ENCODE results near the gene CFAP97D1. TPM values are rescaled to one million over a fixed set of nuclear protein-coding genes. Genes with fewer than 3 reads are reported as not detected.

The CFAP97D1 gene
- total RNA-seq, 5 donors from 2014 or later (not counting 1 experiment from before 2014, with no cell fraction given), result not detected

- no peak for ATAC-seq (replicated peaks in 1 of 4)
- 94% methylated on average over 16 of the region's 16 CpGs for WGBS (ENCODE audit: insufficient coverage)
Measured at GRCh38 chr17:43769426-43769825, 10.8 kb upstream of the CFAP97D1 start.

GRCh38 chr17:43769859-43770258 lies 10.4 kb upstream of the CFAP97D1 start:
- no peak overlapping the region for H3K27ac Mint-ChIP-seq
- CTCF ChIA-PET, result no interaction called here
- Histone ChIP-seq H3K4me1 (ENCODE audit: control insufficient read depth in 1 of 2, extremely low read depth in 1 of 2, insufficient read depth in 2 of 2, low read length in 2 of 2) (no peaks in the 10 kb centered on the region), H3K27me3 (replicated peaks in 1 of 2; ENCODE audit: control insufficient read depth in 2 of 2, extremely low read depth in 1 of 2, insufficient read depth in 2 of 2, low read length in 1 of 2) (no peaks in the 10 kb centered on the region), H3K36me3 (ENCODE audit: control insufficient read depth in 2 of 2, extremely low read depth in 1 of 2, insufficient read depth in 1 of 2, low read length in 1 of 2) (peaks cover 0 to 25% of the 10 kb centered on the region in 2 donors), H3K9me3 (no peaks in the 10 kb centered on the region), H3K4me3 (ENCODE audit: control insufficient read depth in 1 of 2, extremely low read depth in 1 of 2, low read length in 1 of 2) (no peak overlapping the region), H3K27ac (ENCODE audit: low read length) (no peak overlapping the region)
- WGBS (ENCODE audit: insufficient coverage), result 95% methylated on average over 9 of the region's 11 CpGs
- H3K27me3 Mint-ChIP-seq, result no peaks in the 10 kb centered on the region
- H3K4me1 Mint-ChIP-seq, result no peaks in the 10 kb centered on the region
- POLR2A ChIA-PET, result no interaction called here
- ATAC-seq (replicated peaks in 1 of 4) (no peak), DNase-seq (no peak)
- H3K9me3 Mint-ChIP-seq, result no peaks in the 10 kb centered on the region
- peaks cover 29% of the 10 kb centered on the region for H3K36me3 Mint-ChIP-seq
- H3K4me3 Mint-ChIP-seq, result no peak overlapping the region

More at GRCh38 chr17:43769426-43769825, 10.8 kb upstream of the CFAP97D1 start:
- Histone ChIP-seq H3K27me3 (replicated peaks in 1 of 2; ENCODE audit: control insufficient read depth in 2 of 2, extremely low read depth in 1 of 2, insufficient read depth in 2 of 2, low read length in 1 of 2) (no peaks in the 10 kb centered on the region), H3K27ac (ENCODE audit: low read length) (no peak overlapping the region), H3K4me3 (ENCODE audit: control insufficient read depth in 1 of 2, extremely low read depth in 1 of 2, low read length in 1 of 2) (no peak overlapping the region), H3K36me3 (ENCODE audit: control insufficient read depth in 2 of 2, extremely low read depth in 1 of 2, insufficient read depth in 1 of 2, low read length in 1 of 2) (peaks cover 0 to 25% of the 10 kb centered on the region in 2 donors), H3K4me1 (ENCODE audit: control insufficient read depth in 1 of 2, extremely low read depth in 1 of 2, insufficient read depth in 2 of 2, low read length in 2 of 2) (no peaks in the 10 kb centered on the region), H3K9me3 (no peaks in the 10 kb centered on the region)
- Mint-ChIP-seq H3K4me1 (no peaks in the 10 kb centered on the region), H3K9me3 (no peaks in the 10 kb centered on the region), H3K4me3 (no peak overlapping the region), H3K36me3 (peaks cover 29% of the 10 kb centered on the region), H3K27me3 (no peaks in the 10 kb centered on the region), H3K27ac (no peak overlapping the region)
- POLR2A ChIA-PET, result no interaction called here
- DNase-seq, result no peak
- CTCF ChIA-PET, result interaction anchor here in 1 of 2 donors (0.5 kb wide), 1 partner anchor 192 kb away, joined by 5 read pairs; no protein-coding TSS in a partner anchor

- no peaks in the 10 kb centered on the region for H3K9me3 Mint-ChIP-seq
- CTCF ChIA-PET, result interaction anchor here in 1 of 2 donors (0.7 kb wide), 1 partner anchor 95 kb away, joined by 3 read pairs; no protein-coding TSS in a partner anchor
Measured at GRCh38 chr17:43770957-43771356, 9.3 kb upstream of the CFAP97D1 start.

GRCh38 chr17:43771463-43771862 lies 8.8 kb upstream of the CFAP97D1 start:
- DNase-seq (no peak), ATAC-seq (replicated peaks in 1 of 4) (no peak)
- H3K4me3 ChIP-seq (ENCODE audit: control insufficient read depth in 1 of 2, extremely low read depth in 1 of 2, low read length in 1 of 2), result no peak overlapping the region
- Mint-ChIP-seq H3K4me3 (no peak overlapping the region), H3K36me3 (peaks cover 29% of the 10 kb centered on the region), H3K9me3 (no peaks in the 10 kb centered on the region), H3K4me1 (no peaks in the 10 kb centered on the region), H3K27ac (no peak overlapping the region), H3K27me3 (no peaks in the 10 kb centered on the region)
- no peak overlapping the region for H3K27ac ChIP-seq (ENCODE audit: low read length)
- H3K36me3 ChIP-seq (ENCODE audit: control insufficient read depth in 2 of 2, extremely low read depth in 1 of 2, insufficient read depth in 1 of 2, low read length in 1 of 2), result peaks cover 0 to 25% of the 10 kb centered on the region in 2 donors
- POLR2A ChIA-PET, result no interaction called here
- no peaks in the 10 kb centered on the region for H3K4me1 ChIP-seq (ENCODE audit: control insufficient read depth in 1 of 2, extremely low read depth in 1 of 2, insufficient read depth in 2 of 2, low read length in 2 of 2)
- 100% methylated on average over 4 of the region's 9 CpGs for WGBS (ENCODE audit: insufficient coverage)
- H3K9me3 ChIP-seq, result no peaks in the 10 kb centered on the region
- CTCF ChIA-PET, result interaction anchor here in 1 of 2 donors (0.7 kb wide), 1 partner anchor 74 kb away, joined by 4 read pairs; no protein-coding TSS in a partner anchor
- H3K27me3 ChIP-seq (replicated peaks in 1 of 2; ENCODE audit: control insufficient read depth in 2 of 2, extremely low read depth in 1 of 2, insufficient read depth in 2 of 2, low read length in 1 of 2), result no peaks in the 10 kb centered on the region

More at GRCh38 chr17:43770957-43771356, 9.3 kb upstream of the CFAP97D1 start:
- Histone ChIP-seq H3K4me3 (ENCODE audit: control insufficient read depth in 1 of 2, extremely low read depth in 1 of 2, low read length in 1 of 2) (no peak overlapping the region), H3K9me3 (no peaks in the 10 kb centered on the region), H3K4me1 (ENCODE audit: control insufficient read depth in 1 of 2, extremely low read depth in 1 of 2, insufficient read depth in 2 of 2, low read length in 2 of 2) (no peaks in the 10 kb centered on the region), H3K27ac (ENCODE audit: low read length) (no peak overlapping the region), H3K36me3 (ENCODE audit: control insufficient read depth in 2 of 2, extremely low read depth in 1 of 2, insufficient read depth in 1 of 2, low read length in 1 of 2) (peaks cover 0 to 25% of the 10 kb centered on the region in 2 donors), H3K27me3 (replicated peaks in 1 of 2; ENCODE audit: control insufficient read depth in 2 of 2, extremely low read depth in 1 of 2, insufficient read depth in 2 of 2, low read length in 1 of 2) (no peaks in the 10 kb centered on the region)
- no peak for ATAC-seq (replicated peaks in 1 of 4)
- DNase-seq, result no peak
- H3K4me1 Mint-ChIP-seq, result no peaks in the 10 kb centered on the region
- H3K36me3 Mint-ChIP-seq, result peaks cover 29% of the 10 kb centered on the region
- H3K27ac Mint-ChIP-seq, result no peak overlapping the region
- no peak overlapping the region for H3K4me3 Mint-ChIP-seq
- H3K27me3 Mint-ChIP-seq, result no peaks in the 10 kb centered on the region
- no CpG with 5 or more reads among the region's 2 CpGs for WGBS (ENCODE audit: insufficient coverage)
- POLR2A ChIA-PET, result no interaction called here

- DNase-seq, result peak in 1 of 35 experiments; percentile 3
- no peak overlapping the region for H3K4me3 Mint-ChIP-seq
- peaks cover 0 to 5% (median 3%) of the 10 kb centered on the region in 3 donors for H3K4me1 Mint-ChIP-seq
- CTCF ChIA-PET, result interaction anchor here in 1 of 2 donors (1.0 kb wide), 1 partner anchor 9 kb away, joined by 3 read pairs; no protein-coding TSS in a partner anchor
- ATAC-seq (replicated peaks in 1 of 4), result peak in 1 of 4 experiments; percentile 32
- H3K9me3 ChIP-seq, result no peaks in the 10 kb centered on the region
- no peak overlapping the region for H3K27ac ChIP-seq (ENCODE audit: low read length)
- H3K9me3 Mint-ChIP-seq, result no peaks in the 10 kb centered on the region
- no peak overlapping the region for H3K27ac Mint-ChIP-seq
- no peak overlapping the region for H3K4me3 ChIP-seq (ENCODE audit: control insufficient read depth in 1 of 2, extremely low read depth in 1 of 2, low read length in 1 of 2)
- POLR2A ChIA-PET, result no interaction called here
- peaks cover 29% of the 10 kb centered on the region for H3K36me3 Mint-ChIP-seq
- H3K4me1 ChIP-seq (ENCODE audit: control insufficient read depth in 1 of 2, extremely low read depth in 1 of 2, insufficient read depth in 2 of 2, low read length in 2 of 2), result peaks cover 0 to 3% of the 10 kb centered on the region in 2 experiments
- WGBS (ENCODE audit: insufficient coverage), result 57% methylated on average over 5 of the region's 10 CpGs
- no peaks in the 10 kb centered on the region for H3K27me3 Mint-ChIP-seq
- no peaks in the 10 kb centered on the region for H3K27me3 ChIP-seq (replicated peaks in 1 of 2; ENCODE audit: control insufficient read depth in 2 of 2, extremely low read depth in 1 of 2, insufficient read depth in 2 of 2, low read length in 1 of 2)
- peaks cover 0 to 25% of the 10 kb centered on the region in 2 donors for H3K36me3 ChIP-seq (ENCODE audit: control insufficient read depth in 2 of 2, extremely low read depth in 1 of 2, insufficient read depth in 1 of 2, low read length in 1 of 2)
Measured at GRCh38 chr17:43772877-43773648, 7.2 kb upstream of the CFAP97D1 start.

GRCh38 chr17:43774304-43775250 lies 5.7 kb upstream of the CFAP97D1 start:
- DNase-seq, result no peak
- Mint-ChIP-seq H3K4me1 (peaks cover 0 to 11% (median 9%) of the 10 kb centered on the region in 3 donors), H3K4me3 (no peak overlapping the region), H3K36me3 (peaks cover 22% of the 10 kb centered on the region), H3K27me3 (no peaks in the 10 kb centered on the region), H3K27ac (no peak overlapping the region), H3K9me3 (no peaks in the 10 kb centered on the region)
- Histone ChIP-seq H3K36me3 (ENCODE audit: control insufficient read depth in 2 of 2, extremely low read depth in 1 of 2, insufficient read depth in 1 of 2, low read length in 1 of 2) (peaks cover 0 to 21% of the 10 kb centered on the region in 2 donors), H3K4me1 (ENCODE audit: control insufficient read depth in 1 of 2, extremely low read depth in 1 of 2, insufficient read depth in 2 of 2, low read length in 2 of 2) (peaks cover 3 to 11% of the 10 kb centered on the region in 2 experiments), H3K9me3 (no peaks in the 10 kb centered on the region), H3K27ac (ENCODE audit: low read length) (no peak overlapping the region), H3K27me3 (replicated peaks in 1 of 2; ENCODE audit: control insufficient read depth in 2 of 2, extremely low read depth in 1 of 2, insufficient read depth in 2 of 2, low read length in 1 of 2) (peaks cover 0 to 5% of the 10 kb centered on the region in 2 experiments), H3K4me3 (ENCODE audit: control insufficient read depth in 1 of 2, extremely low read depth in 1 of 2, low read length in 1 of 2) (no peak overlapping the region)
- ChIA-PET CTCF (no interaction called here), POLR2A (no interaction called here)
- 91% methylated on average over 11 of the region's 16 CpGs for WGBS (ENCODE audit: insufficient coverage)
- no peak for ATAC-seq (replicated peaks in 1 of 4)
